ENCODE measurements around the gene FAM13B.
"Not testable (repeated sequence)": the region's sequence is repeated elsewhere in the genome, so short reads cannot be mapped to it uniquely, and the experiment has no call there.

DNA sequence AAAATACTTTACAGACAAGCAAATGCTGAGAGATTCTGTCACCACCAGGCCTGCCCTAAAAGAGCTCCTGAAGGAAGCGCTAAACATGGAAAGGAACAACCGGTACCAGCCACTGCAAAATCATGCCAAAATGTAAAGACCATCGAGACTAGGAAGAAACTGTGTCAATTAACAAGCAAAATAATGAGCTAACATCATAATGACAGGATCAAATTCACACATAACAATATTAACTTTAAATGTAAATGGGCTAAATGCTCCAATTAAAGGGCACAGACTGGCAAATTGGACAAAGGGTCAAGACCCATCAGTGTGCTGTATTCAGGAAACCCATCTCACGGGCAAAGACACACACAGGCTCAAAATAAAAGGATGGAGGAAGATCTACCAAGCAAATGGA, 62.5 kb downstream of the FAM13B start:
- TF ChIP-seq POLR2A, POLR2AphosphoS5 (IDR thresholded peaks at IDR 0.05; ENCODE audit: low read depth, low read length): not testable (repeated sequence)
